ENCODE results near the gene SNAPC2.
"Not testable (repeated sequence)": the region's sequence is repeated elsewhere in the genome, so short reads cannot be mapped to it uniquely, and the experiment has no call there.

The SNAPC2 gene

GRCh38 chr19:7953576-7953975, 33.4 kb downstream of the SNAPC2 start:
- DNase-seq, result no peak
- no peak for ATAC-seq
- no peaks in the 10 kb centered on the region for H3K9me3 Mint-ChIP-seq
- no peaks in the 10 kb centered on the region for H3K27me3 Mint-ChIP-seq
- H3K4me1 Mint-ChIP-seq, result peaks cover 16% of the 10 kb centered on the region
- H3K4me3 Mint-ChIP-seq, result no peak overlapping the region
- H3K27ac Mint-ChIP-seq, result peak overlapping the region; percentile 67 to 88

GRCh38 chr19:7955696-7956095, 35.6 kb downstream of the SNAPC2 start:
- Mint-ChIP-seq H3K27ac (peak overlapping the region in 1 of 2 donors; percentile 63), H3K27me3 (no peaks in the 10 kb centered on the region), H3K4me3 (no peak overlapping the region), H3K9me3 (no peaks in the 10 kb centered on the region), H3K4me1 (peaks cover 16% of the 10 kb centered on the region)
- DNase-seq, result no peak
- ATAC-seq, result no peak

DNA sequence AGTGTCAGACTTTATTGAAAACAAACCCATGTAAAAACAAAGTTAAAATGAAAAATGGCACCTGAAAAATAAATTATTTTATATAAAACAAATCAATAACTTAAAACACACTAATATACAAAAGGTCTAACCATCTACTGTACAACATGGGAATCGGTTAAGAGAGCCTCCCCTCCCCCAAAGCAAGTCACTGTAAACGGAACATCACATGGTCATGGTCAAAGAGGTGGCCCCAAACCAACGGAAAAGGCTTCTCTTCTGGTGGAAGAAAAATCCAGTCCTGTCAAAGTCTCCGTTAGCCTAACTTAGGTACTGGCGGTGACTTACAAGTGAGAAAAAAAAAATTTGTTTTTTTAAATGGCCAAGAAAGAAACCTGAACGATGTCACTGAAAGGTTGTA, 39.1 kb downstream of the SNAPC2 start:
- Mint-ChIP-seq H3K4me3 (no peak overlapping the region), H3K4me1 (peaks cover 5% of the 10 kb centered on the region), H3K27me3 (no peaks in the 10 kb centered on the region), H3K27ac (no peak overlapping the region), H3K9me3 (no peaks in the 10 kb centered on the region)
- DNase-seq (no peak), ATAC-seq (no peak)

DNA sequence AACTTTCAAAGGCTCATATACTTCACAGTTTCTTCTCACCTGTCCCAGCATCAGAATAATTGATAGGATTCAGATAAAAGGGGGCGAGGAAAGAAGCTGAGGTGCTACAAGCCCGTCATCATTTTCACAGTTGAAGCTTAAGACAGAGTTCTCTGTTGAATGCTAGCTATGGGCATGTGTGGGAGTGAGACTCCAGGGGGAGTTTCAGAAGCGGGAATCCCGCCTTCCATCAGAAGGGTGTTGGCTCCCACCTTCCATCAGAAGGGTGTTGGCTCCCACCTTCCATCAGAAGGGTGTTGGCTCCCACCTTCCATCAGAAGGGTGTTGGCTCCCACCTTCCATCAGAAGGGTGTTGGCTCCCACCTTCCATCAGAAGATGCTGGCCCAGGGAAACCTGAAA, 40.9 kb downstream of the SNAPC2 start:
- not testable (repeated sequence) for H3K9me3 Mint-ChIP-seq, H3K27me3 Mint-ChIP-seq, ATAC-seq, DNase-seq, H3K4me1 Mint-ChIP-seq, H3K27ac Mint-ChIP-seq, H3K4me3 Mint-ChIP-seq

DNA sequence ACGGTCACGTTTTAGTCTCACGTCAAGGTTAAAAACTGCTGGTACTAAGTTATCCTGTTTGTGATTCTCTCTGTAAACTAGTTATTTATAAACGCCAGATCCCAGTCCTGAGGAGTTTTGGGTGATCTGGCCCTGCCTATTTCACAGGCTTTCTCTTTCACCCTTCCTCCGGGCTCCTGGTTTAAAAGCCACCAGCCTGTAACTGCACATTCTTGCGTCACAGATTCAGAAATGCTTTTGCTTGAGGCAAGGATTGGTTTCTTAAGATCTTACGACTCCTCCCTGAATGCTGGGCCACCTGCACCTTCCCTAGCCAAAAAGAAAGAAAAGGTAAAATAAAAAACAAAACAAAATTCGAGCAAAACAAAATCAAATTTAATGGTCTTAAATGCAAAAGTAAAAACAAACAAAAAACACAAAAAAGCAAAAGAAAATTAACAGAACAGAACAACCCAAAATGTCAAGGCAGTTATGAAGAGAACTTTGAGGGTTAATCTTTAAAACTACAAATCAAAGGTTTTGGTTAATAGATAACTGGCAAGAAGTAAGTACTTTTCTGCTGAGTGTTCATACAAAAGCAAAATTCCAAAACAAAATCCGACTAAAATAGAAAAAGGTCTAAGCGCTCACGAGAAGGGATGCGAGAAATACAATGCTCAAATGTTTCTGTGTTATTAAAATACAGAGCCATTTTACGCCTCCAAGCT, 41.9 kb downstream of the SNAPC2 start:
- ATAC-seq, result no peak
- Mint-ChIP-seq H3K27me3 (no peaks in the 10 kb centered on the region), H3K27ac (no peak overlapping the region), H3K4me1 (peaks cover 5% of the 10 kb centered on the region), H3K9me3 (no peaks in the 10 kb centered on the region), H3K4me3 (no peak overlapping the region)
- DNase-seq, result no peak

- ATAC-seq (no peak), DNase-seq (no peak)
- Mint-ChIP-seq H3K27ac (peak overlapping the region in 1 of 2 donors; percentile 46), H3K4me3 (no peak overlapping the region), H3K9me3 (no peaks in the 10 kb centered on the region), H3K27me3 (no peaks in the 10 kb centered on the region), H3K4me1 (peaks cover 4% of the 10 kb centered on the region)
These were observed 42.6 kb downstream of the SNAPC2 start for GRCh38 chr19:7962644-7963268.

DNA sequence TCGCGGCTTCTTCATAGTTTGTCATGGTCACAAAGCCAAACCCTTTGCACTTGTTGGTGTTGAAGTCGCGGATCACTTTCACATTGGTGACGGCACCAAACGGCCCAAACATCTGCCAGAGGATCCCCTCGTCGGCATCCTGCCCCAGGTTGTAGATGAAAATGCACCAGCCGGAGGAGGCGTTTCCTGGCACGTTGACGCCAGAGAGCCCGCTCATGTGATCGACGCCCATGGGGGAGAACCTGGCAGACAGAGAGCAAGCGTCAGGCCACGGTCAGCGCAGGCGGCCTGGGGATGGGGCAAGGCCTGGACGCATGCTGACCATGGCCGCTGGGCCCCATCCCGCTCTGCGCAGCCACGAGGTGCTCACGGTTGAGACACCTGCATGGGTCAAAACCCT, 43.4 kb downstream of the SNAPC2 start:
- peaks cover 4% of the 10 kb centered on the region for H3K4me1 Mint-ChIP-seq
- H3K27me3 Mint-ChIP-seq, result no peaks in the 10 kb centered on the region
- H3K27ac Mint-ChIP-seq, result no peak overlapping the region
- H3K9me3 Mint-ChIP-seq, result no peaks in the 10 kb centered on the region
- ATAC-seq (no peak), DNase-seq (no peak)
- no peak overlapping the region for H3K4me3 Mint-ChIP-seq

GRCh38 chr19:7965259-7965841, 45.2 kb downstream of the SNAPC2 start:
- Mint-ChIP-seq H3K4me3 (no peak overlapping the region), H3K27ac (peak overlapping the region; percentile 29 to 31), H3K9me3 (no peaks in the 10 kb centered on the region), H3K4me1 (peaks cover 6% of the 10 kb centered on the region), H3K27me3 (no peaks in the 10 kb centered on the region)
- DNase-seq, result no peak
- no peak for ATAC-seq

DNA sequence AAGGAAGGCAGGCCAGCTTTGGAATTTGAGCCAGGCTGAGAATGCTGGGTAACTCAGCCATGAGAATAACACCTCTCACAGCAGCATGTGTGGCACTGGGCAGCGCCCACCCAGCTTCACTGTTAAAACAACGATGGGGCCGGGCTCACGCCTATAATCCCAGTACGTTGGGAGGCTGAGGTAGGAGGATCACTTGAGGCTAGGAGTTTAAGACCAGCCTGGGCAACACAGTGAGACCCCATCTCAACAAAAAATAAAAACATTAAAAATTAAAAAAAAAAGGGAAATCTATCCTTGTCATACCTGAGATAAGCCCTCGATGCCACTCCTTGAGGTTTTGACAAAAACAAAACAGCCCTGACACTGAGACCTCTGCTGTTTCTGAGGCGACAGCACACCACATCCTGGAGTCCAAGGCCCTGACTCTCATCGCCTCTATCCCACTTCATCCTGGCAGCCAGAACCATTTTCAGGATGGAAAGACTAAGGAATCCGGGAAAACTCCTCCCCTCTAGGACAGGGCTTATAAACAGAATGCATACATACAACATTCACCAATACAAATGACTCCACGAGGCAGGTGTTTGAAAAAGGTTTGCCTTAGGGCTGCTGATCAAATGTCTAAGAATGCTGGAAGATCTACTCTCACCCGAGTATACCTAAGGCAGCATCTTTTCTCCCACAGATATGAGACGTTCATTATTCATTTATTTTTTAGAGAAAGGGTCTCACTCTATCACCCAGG, 46.0 kb downstream of the SNAPC2 start:
- ATAC-seq (no peak), DNase-seq (no peak)
- Mint-ChIP-seq H3K9me3 (no peaks in the 10 kb centered on the region), H3K27ac (peak overlapping the region; percentile 49 to 87), H3K4me1 (peaks cover 6% of the 10 kb centered on the region), H3K4me3 (no peak overlapping the region), H3K27me3 (no peaks in the 10 kb centered on the region)

DNA sequence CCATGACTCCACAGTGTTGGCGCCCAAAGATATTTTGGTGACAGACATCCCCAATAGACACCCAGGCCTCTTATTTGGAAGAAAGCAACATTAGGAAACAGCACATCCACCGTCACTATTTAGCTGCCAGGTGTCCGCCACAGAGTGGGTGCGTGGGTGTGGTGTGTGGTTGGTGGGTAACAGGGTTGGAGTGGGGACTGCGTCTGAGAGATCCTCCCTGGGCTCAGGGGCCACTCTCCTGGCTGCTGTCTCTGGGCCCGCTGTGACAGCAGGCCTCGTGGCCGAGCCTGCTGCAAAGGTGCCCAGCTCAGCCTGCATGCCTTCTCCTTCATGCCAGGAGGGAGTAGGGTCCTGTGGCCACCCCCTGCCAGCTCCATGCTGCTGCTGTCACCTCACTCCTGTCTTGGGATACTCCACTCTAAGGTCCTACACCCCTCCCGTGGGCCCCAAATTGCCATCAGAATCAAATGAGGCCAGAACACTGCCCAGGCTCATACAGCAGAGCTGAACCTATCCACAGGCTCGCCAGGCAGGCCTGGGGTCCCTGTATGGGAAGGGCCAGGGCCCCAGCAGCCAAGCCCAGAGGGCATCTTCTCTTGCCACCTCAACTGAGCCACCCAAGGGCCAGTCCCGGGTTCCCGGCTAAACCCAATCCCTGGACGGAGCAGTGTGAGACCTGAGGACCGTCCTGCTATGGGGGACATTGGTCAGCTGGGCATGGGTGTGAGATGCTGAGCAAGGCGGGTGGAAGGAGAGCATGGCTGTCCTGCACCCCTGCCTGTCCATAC, 48.1 kb downstream of the SNAPC2 start:
- DNase-seq, result no peak
- ATAC-seq, result no peak
- H3K27me3 Mint-ChIP-seq, result no peaks in the 10 kb centered on the region
- peak overlapping the region; percentile 53 to 87 for H3K27ac Mint-ChIP-seq
- H3K4me3 Mint-ChIP-seq, result no peak overlapping the region
- H3K9me3 Mint-ChIP-seq, result no peaks in the 10 kb centered on the region
- peaks cover 6% of the 10 kb centered on the region for H3K4me1 Mint-ChIP-seq

GRCh38 chr19:7968796-7969554, 48.8 kb downstream of the SNAPC2 start:
- H3K27me3 Mint-ChIP-seq, result no peaks in the 10 kb centered on the region
- no peak overlapping the region for H3K4me3 Mint-ChIP-seq
- no peak for DNase-seq
- H3K27ac Mint-ChIP-seq, result peak overlapping the region in 1 of 2 donors; percentile 89
- no peaks in the 10 kb centered on the region for H3K9me3 Mint-ChIP-seq
- H3K4me1 Mint-ChIP-seq, result peaks cover 6% of the 10 kb centered on the region
- ATAC-seq, result no peak

GRCh38 chr19:7969555-7969939, 49.4 kb downstream of the SNAPC2 start:
- H3K4me3 Mint-ChIP-seq, result no peak overlapping the region
- H3K9me3 Mint-ChIP-seq, result no peaks in the 10 kb centered on the region
- peaks cover 6% of the 10 kb centered on the region for H3K4me1 Mint-ChIP-seq
- H3K27me3 Mint-ChIP-seq, result no peaks in the 10 kb centered on the region
- ATAC-seq (no peak), DNase-seq (no peak)
- H3K27ac Mint-ChIP-seq, result peak overlapping the region in 1 of 2 donors; percentile 89

DNA sequence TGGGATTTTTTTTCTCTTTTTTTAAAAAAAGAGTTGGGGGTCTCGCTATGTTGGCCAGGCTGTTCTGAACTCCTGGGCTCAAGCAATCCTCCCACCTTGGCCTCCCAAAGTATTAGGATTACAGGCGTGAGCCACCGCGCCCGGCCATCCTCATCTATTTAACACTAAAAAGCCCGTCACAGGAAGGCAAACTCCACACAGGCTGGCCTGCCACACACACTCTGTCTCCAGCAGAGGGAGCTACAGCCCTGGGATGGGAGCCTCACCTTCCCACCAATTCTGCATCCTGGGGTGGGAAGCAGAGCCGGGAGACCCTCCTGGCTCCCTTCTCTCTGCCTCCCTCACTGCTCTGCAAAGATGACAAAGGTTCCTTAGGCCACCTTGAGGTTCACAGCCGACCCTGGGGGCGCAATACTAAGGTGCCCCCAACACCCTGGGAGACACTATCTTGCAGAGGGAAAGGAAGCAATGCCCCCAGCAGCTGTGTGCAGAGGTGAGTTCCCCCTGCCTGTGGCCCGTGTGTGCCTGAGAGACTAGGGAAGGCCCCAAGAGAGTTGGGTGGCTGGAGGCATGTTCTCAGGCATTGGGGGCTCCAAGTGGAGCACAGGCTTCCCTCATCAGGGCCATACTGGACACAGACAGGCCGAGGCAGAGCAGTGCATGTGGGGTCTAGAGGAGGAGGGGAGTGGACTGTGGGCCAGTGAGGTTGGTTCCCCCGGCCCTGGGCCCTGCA, 50.7 kb downstream of the SNAPC2 start:
- ATAC-seq (peak; percentile 60), DNase-seq (no peak)
- Mint-ChIP-seq H3K27me3 (no peaks in the 10 kb centered on the region), H3K4me1 (peaks cover 6% of the 10 kb centered on the region), H3K9me3 (no peaks in the 10 kb centered on the region), H3K27ac (no peak overlapping the region), H3K4me3 (no peak overlapping the region)

All from stimulated activated naive CD8-positive, alpha-beta T cell treated with anti-CD3 and anti-CD28 coated beads, Interleukin-15, amount 100 ng/mL, for 72 hours (primary cell).